ENCODE measurements around the gene ALS2.
"Not testable (repeated sequence)": the region's sequence is repeated elsewhere in the genome, so short reads cannot be mapped to it uniquely, and the experiment has no call there.

The ALS2 gene

DNA sequence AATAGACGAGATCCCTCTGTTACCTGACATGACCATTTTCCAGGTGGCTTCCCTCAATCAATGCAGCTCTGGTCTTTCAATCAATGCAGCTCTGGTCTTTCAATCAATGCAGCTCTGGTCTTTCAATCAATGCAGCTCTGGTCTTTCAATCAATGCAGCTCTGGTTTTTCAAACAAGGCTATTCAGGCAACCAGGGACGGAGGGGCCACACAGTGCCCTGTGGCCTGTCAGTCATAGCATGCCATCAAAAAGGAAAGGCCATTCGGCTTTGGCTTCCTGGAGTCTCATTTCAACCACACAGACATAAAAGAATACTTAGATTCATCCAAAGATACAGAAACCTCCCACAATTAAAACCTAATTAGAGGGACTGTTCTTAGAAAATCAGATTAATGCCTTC lies 95.6 kb downstream of the ALS2 start:
- no peak for DNase-seq (ENCODE audit: low read depth)
- TF ChIP-seq MYC (IDR thresholded peaks at IDR 0.05; ENCODE audit: low read depth, low read length): no peak
- TF ChIP-seq, protein P1, sequence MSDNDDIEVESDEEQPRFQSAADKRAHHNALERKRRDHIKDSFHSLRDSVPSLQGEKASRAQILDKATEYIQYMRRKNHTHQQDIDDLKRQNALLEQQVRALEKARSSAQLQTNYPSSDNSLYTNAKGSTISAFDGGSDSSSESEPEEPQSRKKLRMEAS (IDR thresholded peaks at IDR 0.05; ENCODE audit: low read depth, low read length): no peak
- TF ChIP-seq POLR2A (IDR thresholded peaks at IDR 0.05; ENCODE audit: extremely low read depth, insufficient read length): no peak
- TF ChIP-seq CTCF (IDR thresholded peaks at IDR 0.05; ENCODE audit: low read depth, low read length): no peak
- no peak overlapping the region for H3K4me3 ChIP-seq (ENCODE audit: low read depth, low read length)

GRCh38 chr2:201680743-201681142 lies 100.0 kb downstream of the ALS2 start:
- DNase-seq (ENCODE audit: low read depth): peak; percentile 33
- no peak overlapping the region for H3K4me3 ChIP-seq (ENCODE audit: low read depth, low read length)
- TF ChIP-seq CTCF (IDR thresholded peaks at IDR 0.05; ENCODE audit: low read depth, low read length): peak; percentile 68
- TF ChIP-seq, protein P1 (IDR thresholded peaks at IDR 0.05; ENCODE audit: low read depth, low read length): no peak

GRCh38 chr2:201678401-201678800 lies 102.3 kb downstream of the ALS2 start:
- TF ChIP-seq MYC (IDR thresholded peaks at IDR 0.05; ENCODE audit: low read depth, low read length) (no peak), POLR2A (IDR thresholded peaks at IDR 0.05; ENCODE audit: extremely low read depth, insufficient read length) (no peak)
- H3K4me3 ChIP-seq (ENCODE audit: low read depth, low read length): no peak overlapping the region
- DNase-seq (ENCODE audit: low read depth): peak; percentile 34

GRCh38 chr2:201675454-201675853 lies 105.3 kb downstream of the ALS2 start:
- no peak overlapping the region for H3K4me3 ChIP-seq (ENCODE audit: low read depth, low read length)
- TF ChIP-seq, protein P1 (IDR thresholded peaks at IDR 0.05; ENCODE audit: low read depth, low read length): no peak
- TF ChIP-seq CTCF (IDR thresholded peaks at IDR 0.05; ENCODE audit: low read depth, low read length): no peak
- TF ChIP-seq MYC (IDR thresholded peaks at IDR 0.05; ENCODE audit: low read depth, low read length): no peak
- TF ChIP-seq POLR2A (IDR thresholded peaks at IDR 0.05; ENCODE audit: extremely low read depth, insufficient read length): no peak
- no peak for DNase-seq (ENCODE audit: low read depth)

GRCh38 chr2:201674794-201675193 lies 105.9 kb downstream of the ALS2 start:
- no peak for DNase-seq (ENCODE audit: low read depth)

GRCh38 chr2:201674298-201674697 lies 106.4 kb downstream of the ALS2 start:
- H3K4me3 ChIP-seq (ENCODE audit: low read depth, low read length): no peak overlapping the region
- DNase-seq (ENCODE audit: low read depth): no peak
- TF ChIP-seq, protein P1 (IDR thresholded peaks at IDR 0.05; ENCODE audit: low read depth, low read length): no peak
- TF ChIP-seq POLR2A (IDR thresholded peaks at IDR 0.05; ENCODE audit: extremely low read depth, insufficient read length) (no peak), MYC (IDR thresholded peaks at IDR 0.05; ENCODE audit: low read depth, low read length) (no peak), CTCF (IDR thresholded peaks at IDR 0.05; ENCODE audit: low read depth, low read length) (no peak)

More at GRCh38 chr2:201674794-201675193, 105.9 kb downstream of the ALS2 start:
- TF ChIP-seq MYC (IDR thresholded peaks at IDR 0.05; ENCODE audit: low read depth, low read length) (no peak), POLR2A (IDR thresholded peaks at IDR 0.05; ENCODE audit: extremely low read depth, insufficient read length) (no peak)
- TF ChIP-seq, protein P1 (IDR thresholded peaks at IDR 0.05; ENCODE audit: low read depth, low read length): no peak
- H3K4me3 ChIP-seq (ENCODE audit: low read depth, low read length): no peak overlapping the region

DNA sequence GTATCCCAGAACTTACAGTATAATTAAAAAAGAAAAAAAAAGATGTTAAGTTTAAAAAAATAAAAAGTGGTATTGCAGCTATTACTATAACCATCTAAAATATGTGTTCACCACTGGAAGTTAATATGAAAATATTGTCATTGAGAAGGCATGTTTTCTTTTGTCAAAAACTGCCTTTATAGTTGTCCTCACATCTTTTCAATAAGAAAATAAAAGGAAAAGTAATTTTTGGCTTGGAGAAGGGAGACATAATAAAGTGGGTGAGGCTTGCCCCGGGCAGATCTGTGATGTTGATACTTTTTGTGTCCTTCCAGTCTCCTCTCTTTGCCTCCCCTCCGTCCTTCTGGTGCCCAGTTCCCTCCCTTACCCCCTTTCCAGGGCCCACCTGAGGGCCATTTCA lies 107.2 kb downstream of the ALS2 start:
- TF ChIP-seq POLR2A (IDR thresholded peaks at IDR 0.05; ENCODE audit: extremely low read depth, insufficient read length): no peak
- no peak for TF ChIP-seq CTCF (IDR thresholded peaks at IDR 0.05; ENCODE audit: low read depth, low read length)
- TF ChIP-seq, protein P1 (IDR thresholded peaks at IDR 0.05; ENCODE audit: low read depth, low read length): no peak
- TF ChIP-seq MYC (IDR thresholded peaks at IDR 0.05; ENCODE audit: low read depth, low read length): no peak
- H3K4me3 ChIP-seq (ENCODE audit: low read depth, low read length): no peak overlapping the region
- DNase-seq (ENCODE audit: low read depth): no peak

DNA sequence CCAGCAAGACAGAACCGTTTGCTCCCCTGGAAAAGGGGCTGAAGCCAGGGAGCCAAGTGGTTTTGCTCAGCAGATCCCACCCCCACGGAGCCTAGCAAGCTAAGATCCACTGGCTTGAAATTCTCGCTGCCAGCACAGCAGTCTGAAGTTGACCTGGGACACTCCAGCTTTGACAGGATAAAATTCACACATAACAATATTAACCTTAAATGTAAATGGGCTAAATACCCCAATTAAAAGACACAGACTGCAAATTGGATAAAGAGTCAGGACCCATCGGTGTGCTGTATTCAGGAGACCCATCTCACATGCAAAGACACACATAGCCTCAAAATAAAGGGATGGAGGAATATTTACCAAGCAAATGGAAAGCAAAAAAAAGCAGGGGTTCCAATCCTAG lies 109.5 kb downstream of the ALS2 start:
- H3K4me3 ChIP-seq (ENCODE audit: low read depth, low read length): not testable (repeated sequence)

More for the DNA sequence above, 109.5 kb downstream of the ALS2 start:
- DNase-seq (ENCODE audit: low read depth): not testable (repeated sequence)

Data from NB4 (cell line).